DOHH2 (cell line): Measurements from ENCODE around the gene TMED7.

Experiments
- CTCF ChIP-seq: fragments of 200-600 bp; sonication (generic); IDR thresholded peaks from one replicate; pipeline ENCODE4 v1.5.1; 2014; ENCODE audit warnings: antibody characterized with exemption, mild to moderate bottlenecking, low read depth, low read length; ENCODE audit not compliant: poor library complexity, severe bottlenecking
- EZH2phosphoT487 ChIP-seq: fragments of 200-600 bp; sonication (generic); IDR thresholded peaks from 2 replicates; pipeline ENCODE4 v1.6.1; 2017; ENCODE audit warnings: borderline replicate concordance, mild to moderate bottlenecking, antibody characterized with exemption, low read length, moderate library complexity, mixed read lengths

- TF ChIP-seq CTCF (no peak), EZH2phosphoT487 (no peak)
These were observed 2.2 kb downstream of the TMED7 start for GRCh38 chr5:115623658-115624057.
